NCI-H128 (cell line): ENCODE data around the gene KRTAP25-1.

Experiments
- DNase-seq: peaks from one replicate; lab custom pipeline; 2025; ENCODE audit not compliant: unreplicated experiment; lab: John Stamatoyannopoulos, UW

KRTAP25-1 gene

GRCh38 chr21:30249936-30250335, 39.4 kb downstream of the KRTAP25-1 start:
- DNase-seq, result no peak

- DNase-seq, result no peak
Measured at GRCh38 chr21:30248844-30249243, 40.5 kb downstream of the KRTAP25-1 start.

GRCh38 chr21:30245061-30245460, 44.3 kb downstream of the KRTAP25-1 start:
- DNase-seq, result no peak

GRCh38 chr21:30243691-30244090, 45.6 kb downstream of the KRTAP25-1 start:
- no peak for DNase-seq

GRCh38 chr21:30240661-30241060, 48.7 kb downstream of the KRTAP25-1 start:
- no peak for DNase-seq
